ENCODE results near the gene ELOB. TPM values are rescaled to one million over a fixed set of nuclear protein-coding genes. Genes with fewer than 3 reads are reported as not detected.
A peak's percentile ranks its signal among the peaks of the same experiment; 100 is the strongest.

ELOB gene
- total RNA-seq, 4 donors from 2014 or later, result 66.8 to 243 (median 220) TPM

DNA sequence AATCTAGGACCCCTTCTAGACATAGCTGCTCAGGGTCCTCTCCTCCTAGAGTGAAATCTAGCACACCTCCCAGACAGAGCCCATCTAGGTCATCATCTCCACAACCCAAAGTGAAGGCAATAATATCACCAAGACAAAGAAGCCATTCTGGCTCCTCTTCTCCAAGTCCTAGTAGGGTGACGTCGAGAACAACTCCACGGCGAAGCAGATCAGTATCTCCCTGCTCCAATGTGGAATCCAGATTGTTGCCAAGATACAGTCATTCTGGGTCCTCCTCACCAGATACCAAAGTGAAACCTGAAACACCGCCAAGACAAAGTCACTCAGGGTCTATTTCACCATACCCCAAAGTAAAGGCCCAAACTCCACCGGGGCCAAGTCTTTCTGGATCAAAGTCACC is 13.9 kb downstream of the ELOB start:
- Histone ChIP-seq H3K27ac (no peak overlapping the region), H3K36me3 (peaks cover 0 to 100% (median 2%) of the 10 kb centered on the region in 3 donors), H3K4me3 (no peak overlapping the region), H3K9me3 (no peaks in the 10 kb centered on the region), H3K27me3 (no peaks in the 10 kb centered on the region), H3K4me1 (peaks cover 0 to 11% (median 0%) of the 10 kb centered on the region in 4 donors)
- DNase-seq, result peak in 1 of 3 donors; percentile 8
- TF ChIP-seq POLR2A (IDR thresholded peaks at IDR 0.05), result no peak
- TF ChIP-seq, protein P1, sequence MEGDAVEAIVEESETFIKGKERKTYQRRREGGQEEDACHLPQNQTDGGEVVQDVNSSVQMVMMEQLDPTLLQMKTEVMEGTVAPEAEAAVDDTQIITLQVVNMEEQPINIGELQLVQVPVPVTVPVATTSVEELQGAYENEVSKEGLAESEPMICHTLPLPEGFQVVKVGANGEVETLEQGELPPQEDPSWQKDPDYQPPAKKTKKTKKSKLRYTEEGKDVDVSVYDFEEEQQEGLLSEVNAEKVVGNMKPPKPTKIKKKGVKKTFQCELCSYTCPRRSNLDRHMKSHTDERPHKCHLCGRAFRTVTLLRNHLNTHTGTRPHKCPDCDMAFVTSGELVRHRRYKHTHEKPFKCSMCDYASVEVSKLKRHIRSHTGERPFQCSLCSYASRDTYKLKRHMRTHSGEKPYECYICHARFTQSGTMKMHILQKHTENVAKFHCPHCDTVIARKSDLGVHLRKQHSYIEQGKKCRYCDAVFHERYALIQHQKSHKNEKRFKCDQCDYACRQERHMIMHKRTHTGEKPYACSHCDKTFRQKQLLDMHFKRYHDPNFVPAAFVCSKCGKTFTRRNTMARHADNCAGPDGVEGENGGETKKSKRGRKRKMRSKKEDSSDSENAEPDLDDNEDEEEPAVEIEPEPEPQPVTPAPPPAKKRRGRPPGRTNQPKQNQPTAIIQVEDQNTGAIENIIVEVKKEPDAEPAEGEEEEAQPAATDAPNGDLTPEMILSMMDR (IDR thresholded peaks at IDR 0.05), result no peak

DNA sequence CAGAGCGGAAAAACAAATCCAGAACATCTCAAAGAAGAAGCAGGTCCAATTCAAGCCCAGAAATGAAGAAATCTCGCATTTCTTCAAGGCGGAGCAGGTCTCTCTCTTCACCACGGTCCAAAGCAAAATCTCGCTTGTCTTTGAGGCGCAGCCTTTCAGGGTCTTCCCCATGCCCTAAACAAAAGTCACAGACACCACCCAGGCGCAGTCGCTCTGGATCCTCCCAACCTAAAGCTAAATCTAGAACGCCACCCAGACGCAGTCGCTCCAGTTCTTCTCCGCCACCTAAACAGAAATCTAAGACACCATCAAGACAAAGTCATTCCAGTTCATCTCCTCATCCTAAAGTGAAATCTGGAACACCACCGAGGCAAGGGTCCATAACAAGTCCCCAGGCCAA is 14.4 kb downstream of the ELOB start:
- Histone ChIP-seq H3K27me3 (no peaks in the 10 kb centered on the region), H3K9me3 (no peaks in the 10 kb centered on the region), H3K27ac (no peak overlapping the region), H3K4me1 (peaks cover 0 to 11% (median 0%) of the 10 kb centered on the region in 4 donors), H3K36me3 (peaks cover 0 to 100% (median 2%) of the 10 kb centered on the region in 3 donors), H3K4me3 (no peak overlapping the region)
- no peak for DNase-seq
- TF ChIP-seq, protein P1 (IDR thresholded peaks at IDR 0.05), result no peak
- no peak for TF ChIP-seq POLR2A (IDR thresholded peaks at IDR 0.05)

DNA sequence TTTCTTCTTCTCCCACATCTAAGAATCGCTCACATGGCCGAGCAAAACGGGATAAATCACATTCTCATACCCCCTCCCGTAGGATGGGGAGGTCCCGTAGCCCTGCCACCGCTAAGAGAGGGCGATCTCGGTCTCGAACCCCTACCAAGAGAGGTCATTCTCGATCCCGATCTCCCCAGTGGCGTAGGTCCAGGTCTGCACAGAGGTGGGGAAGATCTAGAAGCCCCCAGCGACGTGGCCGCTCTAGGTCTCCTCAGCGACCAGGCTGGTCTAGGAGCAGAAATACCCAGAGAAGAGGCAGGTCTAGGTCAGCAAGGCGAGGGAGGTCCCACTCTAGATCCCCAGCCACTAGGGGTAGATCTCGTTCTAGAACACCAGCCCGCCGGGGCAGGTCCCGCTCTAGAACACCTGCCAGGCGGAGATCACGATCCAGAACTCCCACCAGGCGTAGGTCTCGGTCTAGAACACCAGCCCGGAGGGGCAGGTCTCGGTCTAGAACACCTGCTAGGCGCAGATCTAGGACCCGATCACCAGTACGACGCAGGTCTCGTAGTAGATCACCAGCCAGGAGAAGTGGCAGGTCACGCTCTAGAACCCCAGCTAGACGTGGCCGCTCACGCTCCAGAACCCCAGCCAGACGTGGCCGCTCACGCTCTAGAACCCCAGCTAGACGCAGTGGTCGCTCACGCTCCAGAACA is 15.0 kb downstream of the ELOB start:
- no peaks in the 10 kb centered on the region for H3K27me3 ChIP-seq
- H3K27ac ChIP-seq, result no peak overlapping the region
- peaks cover 0 to 17% (median 0%) of the 10 kb centered on the region in 4 donors for H3K4me1 ChIP-seq
- no peak for TF ChIP-seq POLR2A (IDR thresholded peaks at IDR 0.05)
- TF ChIP-seq, protein P1 (IDR thresholded peaks at IDR 0.05), result no peak
- H3K4me3 ChIP-seq, result no peak overlapping the region
- peaks cover 0 to 100% (median 2%) of the 10 kb centered on the region in 3 donors for H3K36me3 ChIP-seq
- H3K9me3 ChIP-seq, result no peaks in the 10 kb centered on the region
- peak in 1 of 3 donors; percentile 44 for DNase-seq

DNA sequence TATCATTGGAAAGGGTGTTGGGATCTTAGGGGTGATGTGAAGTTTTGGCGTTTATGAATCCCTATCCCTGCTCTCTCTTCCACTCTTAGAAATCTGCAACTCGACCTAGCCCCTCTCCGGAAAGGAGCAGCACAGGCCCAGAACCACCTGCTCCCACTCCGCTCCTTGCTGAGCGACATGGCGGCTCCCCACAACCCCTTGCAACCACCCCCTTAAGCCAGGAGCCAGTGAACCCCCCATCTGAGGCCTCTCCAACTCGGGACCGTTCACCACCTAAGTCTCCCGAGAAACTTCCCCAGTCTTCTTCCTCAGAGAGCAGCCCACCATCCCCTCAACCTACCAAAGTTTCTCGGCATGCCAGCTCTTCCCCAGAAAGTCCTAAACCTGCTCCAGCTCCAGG is 15.6 kb downstream of the ELOB start:
- Histone ChIP-seq H3K27ac (no peak overlapping the region), H3K4me1 (peaks cover 0 to 22% (median under 1%) of the 10 kb centered on the region in 4 donors), H3K9me3 (no peaks in the 10 kb centered on the region), H3K4me3 (no peak overlapping the region), H3K36me3 (peaks cover 0 to 100% (median 2%) of the 10 kb centered on the region in 3 donors), H3K27me3 (no peaks in the 10 kb centered on the region)
- DNase-seq, result peak in 1 of 3 donors; percentile 21
- TF ChIP-seq, protein P1 (IDR thresholded peaks at IDR 0.05), result no peak
- no peak for TF ChIP-seq POLR2A (IDR thresholded peaks at IDR 0.05)

DNA sequence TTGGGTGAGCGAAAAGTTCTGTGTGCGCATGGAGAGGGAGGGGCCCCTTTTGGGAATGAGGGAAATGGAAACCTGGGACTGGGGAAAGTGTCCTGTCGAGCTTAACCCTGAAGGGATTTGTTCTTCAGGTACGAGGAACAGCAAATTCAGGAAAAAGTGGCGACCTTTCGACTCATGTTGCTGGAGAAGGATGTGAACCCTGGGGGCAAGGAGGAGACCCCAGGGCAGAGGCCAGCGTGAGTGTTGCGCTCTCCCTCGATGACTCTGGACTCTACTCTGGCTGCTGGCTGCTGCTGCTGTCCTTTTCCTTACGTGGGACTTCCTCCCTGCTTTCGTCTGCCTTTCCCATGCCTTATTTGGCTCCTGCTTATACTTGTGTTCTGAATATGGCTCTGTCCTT is 19.7 kb downstream of the ELOB start:
- DNase-seq, result peak in 1 of 3 donors; percentile 34
- TF ChIP-seq, protein P1 (IDR thresholded peaks at IDR 0.05), result no peak
- no peak for TF ChIP-seq POLR2A (IDR thresholded peaks at IDR 0.05)
- H3K27ac ChIP-seq, result no peak overlapping the region
- no peaks in the 10 kb centered on the region for H3K27me3 ChIP-seq
- no peaks in the 10 kb centered on the region for H3K9me3 ChIP-seq
- H3K4me1 ChIP-seq, result peaks cover 0 to 47% (median 20%) of the 10 kb centered on the region in 4 donors
- H3K36me3 ChIP-seq, result peaks cover 0 to 63% (median 2%) of the 10 kb centered on the region in 3 donors
- no peak overlapping the region for H3K4me3 ChIP-seq
